Endometrial microvascular endothelial cells (primary cell): ENCODE results near the gene WDR55. TPM values are rescaled to one million over a fixed set of nuclear protein-coding genes. Genes with fewer than 3 reads are reported as not detected.
"Not testable (repeated sequence)": the region's sequence is repeated elsewhere in the genome, so short reads cannot be mapped to it uniquely, and the experiment has no call there.

Experiments used
- in situ Hi-C: cut with HindIII; loops from 2 replicates; pipeline ENCODE4 v1.10.0; 2017; ENCODE audit warnings: low sequenced_read_pairs, low pct_unique_long_range_greater_than_20kb; ENCODE audit errors: inconsistent ontology term
- total RNA-seq: library from RNA; depleted of rRNA; stranded (reverse); fragments of >200 nt; gene quantifications from one replicate; pipeline ENCODE4 v1.2.3, GENCODE V29; 2015; ENCODE audit errors: inconsistent ontology term

The WDR55 gene
- total RNA-seq, 1 donor from 2014 or later, result 29.4 TPM

GRCh38 chr5:140694276-140694675, 29.6 kb downstream of the WDR55 start:
- in situ Hi-C loops, result no loop called here

GRCh38 chr5:140696891-140697492, 32.3 kb downstream of the WDR55 start:
- in situ Hi-C loops, result no loop called here

GRCh38 chr5:140700177-140701144, 35.8 kb downstream of the WDR55 start, which contains the start of gene ZMAT2:
Gene ZMAT2, plus strand, starts transcription at chr5:140700447. Its CDS starts 14 bp downstream, at chr5:140700461.
- in situ Hi-C loops, result no loop called here

DNA sequence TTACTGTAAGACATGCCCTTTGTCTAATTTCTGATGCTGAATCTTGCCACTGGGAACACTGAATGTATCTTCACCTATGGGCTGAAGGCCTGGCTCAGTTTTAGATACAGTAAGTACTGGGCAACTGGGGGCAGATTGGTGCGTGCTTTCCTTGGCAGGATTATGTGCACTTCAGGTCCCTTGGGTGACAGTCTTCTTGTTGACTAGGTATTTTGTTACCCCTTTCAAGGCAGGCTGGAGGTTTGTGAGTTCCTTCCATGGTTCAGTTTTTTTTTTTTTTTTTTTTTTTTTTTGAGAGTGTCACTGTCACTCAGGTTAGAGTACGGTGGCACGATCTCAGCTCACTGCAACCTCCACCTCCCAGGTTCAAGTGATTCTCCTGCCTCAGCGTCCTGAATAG, 43.1 kb downstream of the WDR55 start:
- in situ Hi-C loops, result no loop called here

GRCh38 chr5:140708787-140709186, 44.1 kb downstream of the WDR55 start:
- in situ Hi-C loops, result not testable (repeated sequence)

DNA sequence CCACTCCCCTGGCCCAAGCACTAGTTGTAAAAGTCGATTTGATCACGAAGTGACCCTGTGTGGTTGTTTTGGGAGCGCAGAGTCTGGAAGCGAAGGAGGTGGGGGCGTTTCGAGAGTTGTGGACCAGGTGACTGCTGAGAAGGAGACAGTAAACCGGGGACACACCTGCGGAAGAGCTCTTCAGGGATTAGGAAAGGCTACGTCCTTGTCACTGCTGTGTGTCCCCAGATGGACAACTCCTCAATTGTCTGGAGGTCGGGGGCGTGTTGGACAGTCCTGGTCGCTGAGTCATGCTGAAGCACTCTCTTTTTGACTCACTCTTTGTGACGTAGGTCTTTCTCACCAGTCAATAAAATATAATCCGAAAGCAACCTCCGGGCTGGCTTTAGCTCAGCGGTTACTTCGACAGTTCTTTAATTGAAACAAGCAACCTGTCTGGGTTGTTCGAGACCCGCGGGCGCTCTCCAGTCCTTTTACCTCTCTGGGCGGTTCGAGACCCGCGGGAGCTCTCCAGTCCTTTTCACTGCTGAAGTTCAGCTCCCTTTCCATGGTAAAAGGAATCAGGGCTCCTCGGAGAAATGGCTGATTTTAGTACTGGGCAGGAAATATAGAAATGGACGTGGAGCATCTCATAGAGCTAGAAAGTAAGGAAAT, 46.3 kb downstream of the WDR55 start:
- in situ Hi-C loops, result no loop called here

DNA sequence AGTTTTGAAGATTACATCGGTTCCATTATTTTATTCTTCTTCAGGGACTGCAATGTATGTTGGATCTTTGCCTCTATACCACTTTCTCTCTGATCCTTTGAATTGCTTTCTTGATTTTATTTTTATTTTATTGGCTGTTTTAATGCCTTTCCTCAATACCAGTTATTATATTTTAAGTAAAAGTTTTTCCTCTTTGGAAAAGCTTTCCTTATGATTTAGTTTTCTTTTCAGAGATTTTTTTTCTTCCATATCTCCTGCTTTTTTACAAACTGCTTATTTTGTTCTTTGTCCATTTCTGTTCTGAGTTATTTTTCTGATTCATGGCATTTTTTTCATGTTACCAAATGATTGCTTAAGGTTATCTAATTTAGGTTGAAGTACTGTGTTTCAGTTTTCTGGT, 47.1 kb downstream of the WDR55 start:
- in situ Hi-C loops, result no loop called here

GRCh38 chr5:140713562-140714094, 48.9 kb downstream of the WDR55 start:
- in situ Hi-C loops, result no loop called here

DNA sequence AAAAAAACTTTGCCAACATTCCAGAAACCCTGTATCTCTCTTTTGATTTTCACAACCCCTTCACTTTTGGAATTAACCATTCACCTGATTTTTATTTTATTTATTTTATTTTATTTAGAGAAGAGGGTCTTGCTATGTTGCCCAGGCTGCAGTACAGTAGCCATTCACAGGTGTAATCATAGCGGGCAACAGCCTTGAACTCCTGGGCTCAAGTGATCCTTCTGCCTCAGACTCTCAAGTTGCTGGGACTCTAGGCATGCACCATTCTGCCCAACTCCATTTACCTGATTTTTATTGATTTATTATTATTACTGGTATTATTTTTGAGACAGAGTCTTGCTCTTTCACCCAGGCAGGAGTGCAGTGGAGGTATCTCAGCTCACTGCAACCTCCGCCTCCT, 51.5 kb downstream of the WDR55 start:
- in situ Hi-C loops, result not testable (repeated sequence)

GRCh38 chr5:140718266-140718592, 53.5 kb downstream of the WDR55 start:
- in situ Hi-C loops, result no loop called here

DNA sequence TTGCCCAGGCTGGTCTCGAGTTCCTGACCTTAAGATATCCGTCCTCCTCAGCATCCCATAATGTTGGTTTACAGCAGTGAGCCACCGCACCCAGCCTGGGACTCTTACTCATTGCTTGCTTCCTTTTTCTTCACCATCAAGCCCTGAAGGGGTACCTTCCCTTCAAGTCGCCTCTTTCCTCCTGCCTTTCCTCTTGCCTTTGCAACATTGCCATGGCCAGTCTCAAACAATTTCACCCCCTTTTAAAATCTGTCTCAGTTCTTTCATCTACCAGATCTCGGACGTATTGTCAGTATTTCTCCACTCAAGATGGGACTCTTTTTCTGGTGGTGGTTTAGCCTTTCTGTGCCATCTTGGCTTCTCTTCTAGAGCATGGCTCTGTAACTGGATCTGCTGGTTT, 56.0 kb downstream of the WDR55 start:
- in situ Hi-C loops, result not testable (repeated sequence)

DNA sequence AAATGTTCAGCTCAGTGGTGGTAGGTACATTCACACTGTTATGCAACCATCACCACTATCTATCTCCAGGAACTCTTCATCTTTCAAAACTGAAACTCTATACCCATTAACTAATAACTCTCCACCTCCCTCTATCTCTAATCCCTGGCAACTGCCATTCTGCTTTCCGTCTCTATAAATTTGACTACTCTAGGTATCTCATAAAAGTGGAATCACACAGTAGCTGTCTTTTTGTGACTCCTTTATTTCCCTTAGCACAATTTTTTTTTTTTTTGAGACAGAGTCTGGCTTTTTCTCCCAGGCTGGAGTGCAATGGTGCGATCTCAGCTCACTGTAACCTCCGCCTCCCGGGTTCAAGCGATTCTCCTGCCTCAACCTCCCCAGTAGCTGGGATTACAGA, 56.7 kb downstream of the WDR55 start:
- in situ Hi-C loops, result not testable (repeated sequence)

Other genes starting within 250 kb of the WDR55 start
- 0.28 TPM for gene EIF4EBP3, start 117.2 kb upstream of the WDR55 start, total RNA-seq
- gene SRA1, start 107.4 kb upstream of the WDR55 start, total RNA-seq, result 26.6 TPM
- gene APBB3, start 100.3 kb upstream of the WDR55 start, total RNA-seq, result 6.3 TPM
- 60.7 TPM for gene SLC35A4, start 100.1 kb upstream of the WDR55 start, total RNA-seq
- not detected for gene CD14, start 31.7 kb upstream of the WDR55 start, total RNA-seq
- gene TMCO6, start 25.5 kb upstream of the WDR55 start, total RNA-seq, result 7.6 TPM
- 66.7 TPM for gene NDUFA2, start 17.3 kb upstream of the WDR55 start, total RNA-seq
- gene IK, start 17.1 kb upstream of the WDR55 start, total RNA-seq, result 87.9 TPM
- gene DND1, start 8.7 kb downstream of the WDR55 start, total RNA-seq, result 0.37 TPM
- 118 TPM for gene HARS1, start 26.5 kb downstream of the WDR55 start, total RNA-seq
- gene HARS2, start 26.6 kb downstream of the WDR55 start, total RNA-seq, result 26.4 TPM
- 41.3 TPM for gene ZMAT2, start 35.5 kb downstream of the WDR55 start, total RNA-seq
- not detected for gene PCDHA1, start 121.2 kb downstream of the WDR55 start, total RNA-seq
- gene PCDHA2, start 129.9 kb downstream of the WDR55 start, total RNA-seq, result not detected
- not detected for gene PCDHA3, start 136.2 kb downstream of the WDR55 start, total RNA-seq
- not detected for gene PCDHA4, start 142.2 kb downstream of the WDR55 start, total RNA-seq
- gene PCDHA5, start 156.7 kb downstream of the WDR55 start, total RNA-seq, result not detected
- not detected for gene PCDHA6, start 163.1 kb downstream of the WDR55 start, total RNA-seq
- gene PCDHA7, start 169.4 kb downstream of the WDR55 start, total RNA-seq, result not detected
- not detected for gene PCDHA8, start 176.3 kb downstream of the WDR55 start, total RNA-seq
- not detected for gene PCDHA9, start 183.5 kb downstream of the WDR55 start, total RNA-seq
- gene PCDHA10, start 191.0 kb downstream of the WDR55 start, total RNA-seq, result not detected
- not detected for gene PCDHA11, start 204.1 kb downstream of the WDR55 start, total RNA-seq
- not detected for gene PCDHA12, start 210.4 kb downstream of the WDR55 start, total RNA-seq
- gene PCDHA13, start 217.2 kb downstream of the WDR55 start, total RNA-seq, result not detected